Tibial nerve (tissue), 4 donors: ENCODE measurements around the gene CSE1L.

Experiments used
- EP300 ChIP-seq, 2 donors: sonication (generic); formaldehyde crosslinking; IDR thresholded peaks; one replicate each; pipeline ENCODE4 v1.6.1; 2017; ENCODE audit warnings: antibody characterized with exemption in 2 of 2, mild to moderate bottlenecking in 1 of 2
- POLR2A ChIP-seq, 2 donors: fragments of 450-650 bp; IDR thresholded peaks; one replicate each; pipeline ENCODE4 v1.6.1; 2017; ENCODE audit warnings: antibody characterized with exemption in 2 of 2, mild to moderate bottlenecking in 2 of 2, moderate library complexity in 2 of 2
- TF ChIP-seq, protein P1 (sequence below), 5 experiments: fragments of 200-600 bp in 3 of 5; fragments of 450-650 bp in 2 of 5; sonication (generic) in 3 of 5; IDR thresholded peaks; one replicate each; pipeline ENCODE4 v1.5.1; 2016 to 2019; ENCODE audit warnings: antibody characterized with exemption in 5 of 5, mild to moderate bottlenecking in 3 of 5, moderate library complexity in 2 of 5

GRCh38 chr20:48999890-49000870, 45.9 kb upstream of the CSE1L start:
- TF ChIP-seq EP300 (IDR thresholded peaks at IDR 0.05) (no peak), POLR2A (IDR thresholded peaks at IDR 0.05) (no peak)
- TF ChIP-seq, protein P1, sequence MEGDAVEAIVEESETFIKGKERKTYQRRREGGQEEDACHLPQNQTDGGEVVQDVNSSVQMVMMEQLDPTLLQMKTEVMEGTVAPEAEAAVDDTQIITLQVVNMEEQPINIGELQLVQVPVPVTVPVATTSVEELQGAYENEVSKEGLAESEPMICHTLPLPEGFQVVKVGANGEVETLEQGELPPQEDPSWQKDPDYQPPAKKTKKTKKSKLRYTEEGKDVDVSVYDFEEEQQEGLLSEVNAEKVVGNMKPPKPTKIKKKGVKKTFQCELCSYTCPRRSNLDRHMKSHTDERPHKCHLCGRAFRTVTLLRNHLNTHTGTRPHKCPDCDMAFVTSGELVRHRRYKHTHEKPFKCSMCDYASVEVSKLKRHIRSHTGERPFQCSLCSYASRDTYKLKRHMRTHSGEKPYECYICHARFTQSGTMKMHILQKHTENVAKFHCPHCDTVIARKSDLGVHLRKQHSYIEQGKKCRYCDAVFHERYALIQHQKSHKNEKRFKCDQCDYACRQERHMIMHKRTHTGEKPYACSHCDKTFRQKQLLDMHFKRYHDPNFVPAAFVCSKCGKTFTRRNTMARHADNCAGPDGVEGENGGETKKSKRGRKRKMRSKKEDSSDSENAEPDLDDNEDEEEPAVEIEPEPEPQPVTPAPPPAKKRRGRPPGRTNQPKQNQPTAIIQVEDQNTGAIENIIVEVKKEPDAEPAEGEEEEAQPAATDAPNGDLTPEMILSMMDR (IDR thresholded peaks at IDR 0.05) = no peak
